Tibial nerve (tissue), 4 donors: ENCODE results near the gene ACER2. TPM values are rescaled to one million over a fixed set of nuclear protein-coding genes. Genes with fewer than 3 reads are reported as not detected.

Experiments used
- DNase-seq, 2 donors: peaks; one replicate each; pipeline ENCODE4 v3.0.0-alpha.2; 2019; ENCODE audit warnings: low spot score in 2 of 2
- H3K27ac ChIP-seq, 4 donors: fragments of 200-600 bp; sonication (generic) in 3 of 4; one replicate each; pipeline ENCODE4 v1.5.1; 2017 to 2019; ENCODE audit warnings: mild to moderate bottlenecking in 1 of 4
- H3K27me3 ChIP-seq, 2 donors: fragments of 200-600 bp; sonication (generic) in 1 of 2; one replicate each; pipeline versions ENCODE4 v1.5.1 to v1.6.0; 2017 to 2019
- H3K36me3 ChIP-seq, 3 donors: fragments of 200-600 bp; sonication (generic); one replicate each; pipeline ENCODE4 v1.5.1; 2018 to 2019
- H3K4me1 ChIP-seq, 4 donors: fragments of 200-600 bp; sonication (generic) in 3 of 4; one replicate each; pipeline ENCODE4 v1.5.1; 2017 to 2019
- H3K4me3 ChIP-seq, 4 donors: fragments of 200-600 bp; sonication (generic) in 3 of 4; one replicate each; pipeline ENCODE4 v1.5.1; 2017 to 2019; ENCODE audit warnings: mild to moderate bottlenecking in 1 of 4, moderate library complexity in 1 of 4
- H3K9me3 ChIP-seq, 4 donors: fragments of 200-600 bp; sonication (generic) in 3 of 4; one replicate each; pipeline ENCODE4 v1.5.1; 2017 to 2019
- CTCF ChIP-seq, 5 experiments: fragments of 200-600 bp in 3 of 5; fragments of 450-650 bp in 2 of 5; sonication (generic) in 3 of 5; IDR thresholded peaks; one replicate each; pipeline ENCODE4 v1.5.1; 2016 to 2019; ENCODE audit warnings: antibody characterized with exemption in 5 of 5, mild to moderate bottlenecking in 3 of 5, moderate library complexity in 2 of 5
- EP300 ChIP-seq, 2 donors: sonication (generic); formaldehyde crosslinking; IDR thresholded peaks; one replicate each; pipeline ENCODE4 v1.6.1; 2017; ENCODE audit warnings: antibody characterized with exemption in 2 of 2, mild to moderate bottlenecking in 1 of 2
- POLR2A ChIP-seq, 2 donors: fragments of 450-650 bp; IDR thresholded peaks; one replicate each; pipeline ENCODE4 v1.6.1; 2017; ENCODE audit warnings: antibody characterized with exemption in 2 of 2, mild to moderate bottlenecking in 2 of 2, moderate library complexity in 2 of 2
- WGBS, 2 donors: methylation state at CpG; one replicate each; pipeline ENCODE4 v1.1.5; 2018; 5-methylcytosine and 5-hydroxymethylcytosine counted together
- total RNA-seq, 4 donors: library from RNA; depleted of rRNA; stranded (reverse); fragments of >200 nt; gene quantifications; one replicate each; pipeline ENCODE4 v1.1.0, GENCODE V29; 2016

Gene ACER2
- total RNA-seq, 4 donors from 2014 or later, result 3.8 to 11.7 (median 8.9) TPM

GRCh38 chr9:19493876-19494275 lies 85.1 kb downstream of the ACER2 start:
- WGBS, 2 donors, result 74 to 78% methylated on average over 2 of the region's 2 CpGs
- H3K27ac ChIP-seq, result peak overlapping the region in 1 of 4 donors; percentile 83
- no peak for TF ChIP-seq CTCF (IDR thresholded peaks at IDR 0.05)
- no peak for DNase-seq
- H3K27me3 ChIP-seq, result no peaks in the 10 kb centered on the region
- peaks cover 0 to 13% (median 2%) of the 10 kb centered on the region in 4 donors for H3K4me1 ChIP-seq
- H3K4me3 ChIP-seq, result peak overlapping the region in 1 of 4 donors; percentile 49
- H3K9me3 ChIP-seq, result no peaks in the 10 kb centered on the region
- H3K36me3 ChIP-seq, result no peaks in the 10 kb centered on the region

DNA sequence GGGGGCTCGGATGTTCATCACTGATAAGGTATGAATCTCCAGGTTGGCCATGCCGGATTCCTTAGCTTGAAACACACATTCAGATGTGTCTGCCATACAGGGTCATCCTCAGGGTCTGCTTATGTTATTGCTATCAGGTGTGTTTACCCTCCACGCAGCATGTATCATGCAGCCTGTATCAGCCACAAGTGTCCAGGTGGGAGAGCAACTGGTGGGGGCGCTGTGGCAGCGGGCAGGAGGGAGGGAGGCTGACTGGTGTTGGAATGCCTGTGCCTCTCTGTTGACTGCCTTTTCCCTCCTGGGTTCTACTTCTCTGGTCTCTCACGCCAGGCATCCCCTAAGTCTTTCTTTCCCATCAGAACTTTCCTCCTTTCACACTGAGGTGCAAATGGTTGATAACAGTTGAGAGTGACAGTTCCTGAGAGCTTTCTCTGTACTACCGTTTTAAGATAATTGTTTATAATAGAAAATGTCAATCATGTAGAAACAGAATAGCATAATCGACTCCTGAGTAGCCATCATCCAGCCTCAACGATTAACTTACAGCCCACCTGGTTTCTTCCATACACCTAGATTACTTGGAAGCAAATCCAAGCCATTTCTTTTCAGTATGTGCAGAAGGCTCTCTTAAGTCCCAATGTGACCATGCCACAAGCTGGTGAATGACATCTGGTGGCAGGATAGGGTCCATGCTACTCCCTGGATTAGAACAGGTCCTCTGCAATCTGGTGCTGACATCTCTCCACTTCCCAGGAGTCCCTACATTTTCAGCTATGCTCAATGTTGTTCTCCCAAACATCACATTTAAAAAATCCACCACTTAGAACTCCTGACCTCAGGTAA lies 86.6 kb downstream of the ACER2 start:
- Histone ChIP-seq H3K27me3 (no peaks in the 10 kb centered on the region), H3K27ac (no peak overlapping the region), H3K9me3 (peaks cover 0 to 3% (median 0%) of the 10 kb centered on the region in 4 donors), H3K4me3 (no peak overlapping the region), H3K36me3 (no peaks in the 10 kb centered on the region), H3K4me1 (peaks cover 0 to 11% (median 2%) of the 10 kb centered on the region in 4 donors)
- 76 to 79% methylated on average over 9 of the region's 9 CpGs for WGBS, 2 donors
- TF ChIP-seq CTCF (IDR thresholded peaks at IDR 0.05) (no peak), EP300 (IDR thresholded peaks at IDR 0.05) (no peak), POLR2A (IDR thresholded peaks at IDR 0.05) (no peak)
- no peak for DNase-seq

GRCh38 chr9:19496321-19497050 lies 87.7 kb downstream of the ACER2 start:
- Histone ChIP-seq H3K4me3 (no peak overlapping the region), H3K27ac (no peak overlapping the region), H3K9me3 (peaks cover 0 to 5% (median 0%) of the 10 kb centered on the region in 4 donors), H3K36me3 (no peaks in the 10 kb centered on the region), H3K27me3 (no peaks in the 10 kb centered on the region), H3K4me1 (peaks cover 0 to 11% (median 2%) of the 10 kb centered on the region in 4 donors)
- no peak for DNase-seq
- 69 to 74% methylated on average over 5 of the region's 5 CpGs for WGBS, 2 donors
- TF ChIP-seq POLR2A (IDR thresholded peaks at IDR 0.05) (no peak), EP300 (IDR thresholded peaks at IDR 0.05) (no peak), CTCF (IDR thresholded peaks at IDR 0.05) (no peak)

DNA sequence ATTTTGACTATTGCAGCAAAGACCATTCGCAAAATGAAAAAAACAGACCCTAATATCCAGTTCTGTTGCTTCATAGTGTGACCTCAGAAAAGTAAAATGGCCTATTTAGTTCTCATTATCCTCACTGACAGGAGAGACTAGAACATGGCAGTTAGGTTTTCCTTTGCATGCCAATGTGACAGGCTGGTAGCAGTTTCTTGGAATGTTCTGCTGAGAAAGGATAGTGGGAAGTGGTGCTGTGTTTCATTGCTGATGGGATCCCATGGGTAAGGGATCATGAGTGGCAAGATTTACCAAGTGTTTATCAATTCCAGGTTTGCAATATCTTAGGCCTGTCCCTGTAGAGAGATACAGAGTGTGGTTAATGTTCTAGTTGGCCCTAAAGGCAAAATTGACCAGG lies 88.5 kb downstream of the ACER2 start:
- H3K27ac ChIP-seq, result no peak overlapping the region
- 83 to 93% methylated on average over 1 of the region's 1 CpG for WGBS, 2 donors
- H3K4me1 ChIP-seq, result peaks cover 0 to 11% (median 2%) of the 10 kb centered on the region in 4 donors
- TF ChIP-seq POLR2A (IDR thresholded peaks at IDR 0.05) (no peak), EP300 (IDR thresholded peaks at IDR 0.05) (no peak), CTCF (IDR thresholded peaks at IDR 0.05) (no peak)
- H3K9me3 ChIP-seq, result peaks cover 0 to 5% (median 0%) of the 10 kb centered on the region in 4 donors
- DNase-seq, result no peak
- H3K27me3 ChIP-seq, result no peaks in the 10 kb centered on the region
- no peak overlapping the region for H3K4me3 ChIP-seq
- H3K36me3 ChIP-seq, result no peaks in the 10 kb centered on the region

DNA sequence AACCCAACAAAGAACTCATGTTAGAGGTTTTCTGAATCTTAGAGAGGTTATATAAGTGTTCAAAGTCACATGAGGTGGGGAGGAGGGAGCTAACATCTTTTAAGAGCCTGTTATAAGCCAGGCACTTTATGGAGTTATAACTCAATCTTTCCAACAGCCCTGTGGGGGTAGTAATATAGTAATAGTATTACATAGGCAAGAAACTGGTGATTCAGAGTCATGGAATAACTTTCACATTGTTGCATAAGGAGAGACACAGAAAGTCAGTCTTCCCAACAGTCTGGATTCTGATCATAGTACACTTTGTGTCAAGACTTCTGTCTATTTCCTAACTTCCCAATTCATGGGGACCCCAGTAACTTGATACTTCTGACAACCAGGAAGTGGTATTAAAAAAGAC lies 89.2 kb downstream of the ACER2 start:
- peaks cover 0 to 8% (median 2%) of the 10 kb centered on the region in 4 donors for H3K4me1 ChIP-seq
- no peaks in the 10 kb centered on the region for H3K36me3 ChIP-seq
- peaks cover 0 to 5% (median 0%) of the 10 kb centered on the region in 4 donors for H3K9me3 ChIP-seq
- H3K27me3 ChIP-seq, result no peaks in the 10 kb centered on the region
- no peak for DNase-seq
- H3K4me3 ChIP-seq, result no peak overlapping the region
- H3K27ac ChIP-seq, result no peak overlapping the region
- TF ChIP-seq CTCF (IDR thresholded peaks at IDR 0.05) (no peak), EP300 (IDR thresholded peaks at IDR 0.05) (no peak), POLR2A (IDR thresholded peaks at IDR 0.05) (no peak)
